Esophagus muscularis mucosa (tissue), 4 donors: ENCODE data around the gene GDI1. TPM values are rescaled to one million over a fixed set of nuclear protein-coding genes. Genes with fewer than 3 reads are reported as not detected.

Experiments
- DNase-seq: peaks from one replicate; pipeline ENCODE4 v3.0.0-alpha.2; 2017; ENCODE audit errors: extremely low spot score
- H3K27ac ChIP-seq, 4 donors: fragments of 200-600 bp; sonication (generic); replicated peaks in 1 of 4; 1 replicate in 3 of 4; 2 replicates in 1 of 4; pipeline ENCODE4 v1.5.1; 2016 to 2019; ENCODE audit warnings: mild to moderate bottlenecking in 1 of 4
- H3K27me3 ChIP-seq, 4 donors: fragments of 200-600 bp; sonication (generic); one replicate each; pipeline versions ENCODE4 v1.5.1 to v1.6.0; 2016 to 2019
- H3K36me3 ChIP-seq, 4 donors: fragments of 200-600 bp; sonication (generic); one replicate each; pipeline ENCODE4 v1.5.1; 2016 to 2019
- H3K4me1 ChIP-seq, 4 donors: fragments of 200-600 bp; sonication (generic); one replicate each; pipeline ENCODE4 v1.5.1; 2016 to 2019
- H3K4me3 ChIP-seq, 4 donors: fragments of 200-600 bp; sonication (generic); 1 replicate in 2 of 4; 2 replicates in 2 of 4; pipeline ENCODE4 v1.5.1; 2016 to 2019; ENCODE audit warnings: mild to moderate bottlenecking in 4 of 4, moderate library complexity in 1 of 4
- H3K9me3 ChIP-seq, 4 donors: fragments of 200-600 bp; sonication (generic); 1 replicate in 3 of 4; 2 replicates in 1 of 4; pipeline ENCODE4 v1.5.1; 2016 to 2019
- CTCF ChIP-seq, 3 experiments: fragments of 200-600 bp in 2 of 3; fragments of 450-650 bp in 1 of 3; sonication (generic) in 2 of 3; IDR thresholded peaks; one replicate each; pipeline ENCODE4 v1.5.1; 2017 to 2019; ENCODE audit warnings: antibody characterized with exemption in 3 of 3, mild to moderate bottlenecking in 2 of 3, moderate library complexity in 1 of 3
- EP300 ChIP-seq: sonication (generic); formaldehyde crosslinking; IDR thresholded peaks from one replicate; pipeline ENCODE4 v1.6.1; 2017; ENCODE audit warnings: antibody characterized with exemption
- POLR2A ChIP-seq: fragments of 450-650 bp; IDR thresholded peaks from one replicate; pipeline ENCODE4 v1.6.1; 2017; ENCODE audit warnings: antibody characterized with exemption, moderate library complexity, mild to moderate bottlenecking, low read depth
- POLR2AphosphoS5 ChIP-seq, 2 donors: sonication (generic); formaldehyde crosslinking; IDR thresholded peaks; one replicate each; pipeline ENCODE4 v1.6.1; 2017; ENCODE audit warnings: antibody characterized with exemption in 2 of 2
- WGBS: methylation state at CpG from one replicate; pipeline ENCODE4 v1.1.5; 2018; 5-methylcytosine and 5-hydroxymethylcytosine counted together
- intact Hi-C: fragments of 100-400 bp; cut with DNase I; formaldehyde crosslinking; loops from one replicate; pipeline ENCODE4 v1.15.1; 2023
- total RNA-seq, 4 donors: library from RNA; depleted of rRNA; stranded (reverse); fragments of >200 nt; gene quantifications; one replicate each; pipeline versions ENCODE4 v1.1.0 to v1.2.1, GENCODE V29; 2016

Gene GDI1
- total RNA-seq, 4 donors from 2014 or later, result 105 to 148 (median 128) TPM

DNA sequence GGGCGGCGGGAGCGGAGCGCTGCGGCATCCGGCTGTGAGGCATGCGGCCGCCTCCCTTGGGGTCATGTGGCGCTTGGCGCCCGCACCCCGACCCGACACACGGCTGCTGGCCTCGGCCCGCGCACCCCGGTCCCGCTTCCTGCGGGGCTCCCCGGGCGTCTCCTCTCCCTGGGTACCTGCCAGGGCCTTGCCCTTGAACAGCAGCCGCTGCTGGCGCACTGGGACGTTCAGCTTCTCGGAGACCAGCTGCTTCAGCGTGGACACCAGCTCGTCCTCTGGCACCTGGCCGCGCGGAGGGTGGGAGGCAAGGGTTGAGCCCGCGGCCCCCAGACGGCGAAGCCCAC, 49.1 kb downstream of the GDI1 start:
- Histone ChIP-seq H3K27ac (peak overlapping the region; percentile 86 to 89 (median 88)), H3K27me3 (no peaks in the 10 kb centered on the region), H3K4me3 (peak overlapping the region; percentile 68 to 81 (median 70)), H3K9me3 (no peaks in the 10 kb centered on the region), H3K4me1 (peaks cover 23 to 50% (median 45%) of the 10 kb centered on the region in 4 donors), H3K36me3 (peaks cover 0 to 29% (median 24%) of the 10 kb centered on the region in 4 donors)
- intact Hi-C loops, result loop anchor here (5.0 kb wide), 2 partner anchors 41 to 49 kb away; partner anchors contain the start of gene GDI1
- no CpG with 5 or more reads among the region's 35 CpGs for WGBS
- TF ChIP-seq CTCF (IDR thresholded peaks at IDR 0.05) (no peak), POLR2AphosphoS5 (IDR thresholded peaks at IDR 0.05) (no peak), POLR2A (no peak), EP300 (no peak)
- DNase-seq, result no peak

- WGBS, result 62% methylated on average over 13 of the region's 95 CpGs
- intact Hi-C loops, result loop anchor here (5.0 kb wide), 2 partner anchors 41 to 49 kb away; partner anchors contain the start of gene GDI1
- peak within 1 kb of the TSS; percentile 68 to 81 (median 70) for H3K4me3 ChIP-seq
- peak within 1 kb of the TSS; percentile 86 to 89 (median 88) for H3K27ac ChIP-seq
- TF ChIP-seq POLR2AphosphoS5 (IDR thresholded peaks at IDR 0.05), result peak in 1 of 2 donors; percentile 26
- no peak for TF ChIP-seq EP300
- no peak for DNase-seq
- no peaks in the 10 kb centered on the region for H3K9me3 ChIP-seq
- peaks cover 0 to 29% (median 24%) of the 10 kb centered on the region in 4 donors for H3K36me3 ChIP-seq
- no peaks in the 10 kb centered on the region for H3K27me3 ChIP-seq
- peaks cover 23 to 50% (median 48%) of the 10 kb centered on the region in 4 donors for H3K4me1 ChIP-seq
Observed at GRCh38 chrX:154486396-154487207, 49.6 kb downstream of the GDI1 start, which contains the start of gene UBL4A. Gene UBL4A (minus strand): TSS chrX:154486615. CDS start chrX:154486584, 31 bp downstream.

- no peak for TF ChIP-seq EP300
- no peak for TF ChIP-seq POLR2AphosphoS5 (IDR thresholded peaks at IDR 0.05)
- TF ChIP-seq CTCF (IDR thresholded peaks at IDR 0.05), result no peak
- TF ChIP-seq POLR2A, result no peak
- WGBS, result 94% methylated on average over 22 of the region's 28 CpGs
- no peaks in the 10 kb centered on the region for H3K9me3 ChIP-seq
- no peak for DNase-seq
- intact Hi-C loops, result loop anchor here (5.0 kb wide), 2 partner anchors 40 to 50 kb away; partner anchors contain the start of gene GDI1
- peaks cover 23 to 50% (median 48%) of the 10 kb centered on the region in 4 donors for H3K4me1 ChIP-seq
- no peaks in the 10 kb centered on the region for H3K27me3 ChIP-seq
- H3K27ac ChIP-seq, result peak overlapping the region; percentile 86 to 89 (median 88)
- H3K36me3 ChIP-seq, result peaks cover 0 to 29% (median 24%) of the 10 kb centered on the region in 4 donors
- no peak overlapping the region for H3K4me3 ChIP-seq
Observed at GRCh38 chrX:154487518-154488290, 50.8 kb downstream of the GDI1 start.

DNA sequence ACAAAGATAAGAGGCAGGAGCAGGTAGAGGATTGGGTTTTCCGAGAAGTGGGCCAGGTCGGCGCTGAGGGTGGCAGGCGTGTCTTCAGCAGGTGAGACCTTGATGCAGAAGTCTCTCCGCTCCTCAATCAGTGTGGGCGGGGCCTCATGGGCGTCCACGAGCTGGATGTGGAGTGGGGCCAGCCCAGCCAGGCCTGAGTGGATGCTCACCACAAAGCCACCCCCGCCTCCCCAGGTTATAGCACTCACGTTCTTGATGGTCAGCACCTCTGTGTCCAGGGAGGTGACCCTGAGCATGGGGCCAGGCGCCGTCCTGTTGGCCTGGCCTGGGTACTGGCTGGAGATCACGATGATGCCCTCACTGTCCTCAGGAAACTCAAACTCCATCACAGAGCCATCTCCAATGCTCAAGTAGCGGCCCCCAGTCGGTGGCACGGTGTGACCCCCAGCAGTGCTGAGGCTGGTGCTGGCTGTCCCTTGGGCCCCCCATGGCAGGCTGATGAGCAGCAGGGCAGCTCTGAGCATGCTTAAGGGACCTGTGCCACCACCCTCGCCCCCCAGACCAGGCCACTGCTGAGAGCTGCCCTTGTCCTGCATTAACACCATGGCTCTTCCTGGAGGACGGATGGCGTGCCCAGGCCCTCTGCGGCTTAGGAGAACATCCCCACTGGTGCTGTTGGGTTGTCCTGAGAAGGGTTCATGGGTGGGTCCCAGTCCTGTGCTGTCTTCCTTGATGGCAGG, 51.6 kb downstream of the GDI1 start:
- Histone ChIP-seq H3K4me1 (peaks cover 23 to 50% (median 48%) of the 10 kb centered on the region in 4 donors), H3K4me3 (no peak overlapping the region), H3K36me3 (peaks cover 0 to 29% (median 24%) of the 10 kb centered on the region in 4 donors), H3K27ac (peak overlapping the region in 2 of 4 donors; percentile 88 to 95), H3K27me3 (no peaks in the 10 kb centered on the region), H3K9me3 (no peaks in the 10 kb centered on the region)
- TF ChIP-seq EP300 (no peak), POLR2A (no peak), POLR2AphosphoS5 (IDR thresholded peaks at IDR 0.05) (no peak), CTCF (IDR thresholded peaks at IDR 0.05) (no peak)
- no peak for DNase-seq
- intact Hi-C loops, result loop anchor here (5.0 kb wide), 2 partner anchors 39 to 51 kb away; partner anchors contain the start of gene GDI1
- 88% methylated on average over 15 of the region's 20 CpGs for WGBS
